ENCODE results near the gene NMUR1. TPM values are rescaled to one million over a fixed set of nuclear protein-coding genes. Genes with fewer than 3 reads are reported as not detected.
"Not testable (repeated sequence)": the region's sequence is repeated elsewhere in the genome, so short reads cannot be mapped to it uniquely, and the experiment has no call there.

The NMUR1 gene
- total RNA-seq, 1 donor from 2014 or later: not detected

- no peak overlapping the region for H3K9ac ChIP-seq (ENCODE audit: low read length)
These were observed 42.9 kb upstream of the NMUR1 start for GRCh38 chr2:231573096-231573495.

DNA sequence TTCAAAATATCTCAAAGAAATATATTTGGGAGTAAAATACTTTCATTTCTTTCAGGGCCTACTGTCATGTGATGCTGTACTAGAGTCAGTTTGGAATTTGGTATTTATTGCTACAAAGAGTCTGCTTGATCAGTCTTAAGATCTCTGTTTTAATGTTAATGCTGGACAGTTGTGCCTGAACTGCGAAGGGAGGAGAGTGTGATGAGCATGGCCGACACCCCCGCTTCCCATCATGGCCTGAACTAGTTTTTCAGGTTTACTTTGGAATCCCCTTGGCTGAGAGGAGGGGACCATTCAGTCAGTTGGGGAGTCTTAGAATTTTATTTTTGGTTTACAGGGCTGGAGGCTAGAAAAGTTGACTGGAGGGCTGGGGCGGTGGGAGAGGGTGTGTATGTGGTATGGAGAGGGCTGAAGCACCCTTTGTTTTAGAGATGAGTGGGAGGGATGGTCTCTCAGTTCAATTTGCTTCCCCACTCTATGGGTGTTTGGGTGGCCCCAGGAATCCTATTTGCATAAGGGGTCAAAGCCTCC lies 41.5 kb upstream of the NMUR1 start:
- Histone ChIP-seq H3K36me3 (ENCODE audit: insufficient read depth, low read length) (no peaks in the 10 kb centered on the region), H3K27me3 (ENCODE audit: insufficient read depth, low read length) (peaks cover 3% of the 10 kb centered on the region), H3K27ac (ENCODE audit: low read depth, low read length) (no peak overlapping the region), H3K4me1 (ENCODE audit: insufficient read depth, low read length) (no peaks in the 10 kb centered on the region), H3K4me3 (ENCODE audit: insufficient read depth, low read depth, low read length) (no peak overlapping the region), H4K20me1 (ENCODE audit: insufficient read depth, low read length) (no peaks in the 10 kb centered on the region), H2AFZ (ENCODE audit: low read depth, low read length) (no peak overlapping the region), H3K9me3 (ENCODE audit: insufficient read depth, low read depth, low read length) (no peaks in the 10 kb centered on the region), H3K79me2 (ENCODE audit: insufficient read depth, low read length) (no peaks in the 10 kb centered on the region), H3K4me2 (ENCODE audit: low read length) (no peak overlapping the region), H3K9ac (ENCODE audit: low read length) (no peak overlapping the region)
- H3K36me3 Mint-ChIP-seq (ENCODE audit: low read depth, unreplicated experiment): no peaks in the 10 kb centered on the region
- H3K9me3 Mint-ChIP-seq (ENCODE audit: unreplicated experiment): peaks cover 6% of the 10 kb centered on the region
- FAIRE-seq (no peak), DNase-seq (ENCODE audit: low read depth) (no peak)
- no peak overlapping the region for H3K27ac Mint-ChIP-seq (ENCODE audit: unreplicated experiment)
- H3K4me3 Mint-ChIP-seq (ENCODE audit: unreplicated experiment): no peak overlapping the region
- peaks cover 4% of the 10 kb centered on the region for H3K4me1 Mint-ChIP-seq (ENCODE audit: low read depth, unreplicated experiment)
- peaks cover 13% of the 10 kb centered on the region for H3K27me3 Mint-ChIP-seq (ENCODE audit: low read depth, unreplicated experiment)
- TF ChIP-seq, protein P1, sequence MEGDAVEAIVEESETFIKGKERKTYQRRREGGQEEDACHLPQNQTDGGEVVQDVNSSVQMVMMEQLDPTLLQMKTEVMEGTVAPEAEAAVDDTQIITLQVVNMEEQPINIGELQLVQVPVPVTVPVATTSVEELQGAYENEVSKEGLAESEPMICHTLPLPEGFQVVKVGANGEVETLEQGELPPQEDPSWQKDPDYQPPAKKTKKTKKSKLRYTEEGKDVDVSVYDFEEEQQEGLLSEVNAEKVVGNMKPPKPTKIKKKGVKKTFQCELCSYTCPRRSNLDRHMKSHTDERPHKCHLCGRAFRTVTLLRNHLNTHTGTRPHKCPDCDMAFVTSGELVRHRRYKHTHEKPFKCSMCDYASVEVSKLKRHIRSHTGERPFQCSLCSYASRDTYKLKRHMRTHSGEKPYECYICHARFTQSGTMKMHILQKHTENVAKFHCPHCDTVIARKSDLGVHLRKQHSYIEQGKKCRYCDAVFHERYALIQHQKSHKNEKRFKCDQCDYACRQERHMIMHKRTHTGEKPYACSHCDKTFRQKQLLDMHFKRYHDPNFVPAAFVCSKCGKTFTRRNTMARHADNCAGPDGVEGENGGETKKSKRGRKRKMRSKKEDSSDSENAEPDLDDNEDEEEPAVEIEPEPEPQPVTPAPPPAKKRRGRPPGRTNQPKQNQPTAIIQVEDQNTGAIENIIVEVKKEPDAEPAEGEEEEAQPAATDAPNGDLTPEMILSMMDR (IDR thresholded peaks at IDR 0.05; ENCODE audit: insufficient read depth, low read depth, low read length): no peak
- TF ChIP-seq EZH2 (IDR thresholded peaks at IDR 0.05; ENCODE audit: insufficient read depth, low read length): no peak

More at GRCh38 chr2:231573096-231573495, 42.9 kb upstream of the NMUR1 start:
- no peaks in the 10 kb centered on the region for H3K9me3 ChIP-seq (ENCODE audit: insufficient read depth, low read depth, low read length)
- H3K4me3 ChIP-seq (ENCODE audit: insufficient read depth, low read depth, low read length): no peak overlapping the region
- H3K27ac ChIP-seq (ENCODE audit: low read depth, low read length): no peak overlapping the region
- peaks cover 13% of the 10 kb centered on the region for H3K27me3 Mint-ChIP-seq (ENCODE audit: low read depth, unreplicated experiment)
- no peaks in the 10 kb centered on the region for H3K4me1 ChIP-seq (ENCODE audit: insufficient read depth, low read length)
- TF ChIP-seq, protein P1 (IDR thresholded peaks at IDR 0.05; ENCODE audit: insufficient read depth, low read depth, low read length): no peak
- TF ChIP-seq EZH2 (IDR thresholded peaks at IDR 0.05; ENCODE audit: insufficient read depth, low read length): no peak
- DNase-seq (ENCODE audit: low read depth) (no peak), FAIRE-seq (no peak)
- no peak overlapping the region for H2AFZ ChIP-seq (ENCODE audit: low read depth, low read length)
- no peak overlapping the region for H3K27ac Mint-ChIP-seq (ENCODE audit: unreplicated experiment)
- no peak overlapping the region for H3K4me3 Mint-ChIP-seq (ENCODE audit: unreplicated experiment)
- H3K4me1 Mint-ChIP-seq (ENCODE audit: low read depth, unreplicated experiment): peaks cover 4% of the 10 kb centered on the region
- H3K36me3 ChIP-seq (ENCODE audit: insufficient read depth, low read length): no peaks in the 10 kb centered on the region
- H3K27me3 ChIP-seq (ENCODE audit: insufficient read depth, low read length): no peaks in the 10 kb centered on the region
- H4K20me1 ChIP-seq (ENCODE audit: insufficient read depth, low read length): no peaks in the 10 kb centered on the region
- no peaks in the 10 kb centered on the region for H3K9me3 Mint-ChIP-seq (ENCODE audit: unreplicated experiment)
- no peak overlapping the region for H3K4me2 ChIP-seq (ENCODE audit: low read length)
- no peaks in the 10 kb centered on the region for H3K36me3 Mint-ChIP-seq (ENCODE audit: low read depth, unreplicated experiment)
- H3K79me2 ChIP-seq (ENCODE audit: insufficient read depth, low read length): no peaks in the 10 kb centered on the region

DNA sequence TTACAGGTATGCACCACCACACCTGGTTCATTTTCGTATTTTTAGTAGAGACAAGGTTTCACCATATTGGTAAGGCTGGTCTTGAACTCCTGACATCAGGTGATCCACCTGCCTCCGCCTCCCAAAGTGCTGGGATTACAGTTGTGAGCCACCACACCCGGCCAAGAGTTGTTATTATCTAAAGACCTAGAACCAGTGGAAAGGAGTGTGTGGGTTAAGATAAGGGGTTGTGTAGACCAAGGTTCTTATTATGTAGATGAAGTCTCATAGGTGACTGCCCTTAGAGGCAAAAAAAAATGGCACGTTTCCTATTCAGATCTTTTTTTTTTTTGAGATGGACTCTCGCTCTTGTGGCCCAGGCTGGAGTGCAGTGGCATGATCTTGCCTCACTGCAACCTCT lies 40.7 kb upstream of the NMUR1 start:
- H3K9me3 ChIP-seq (ENCODE audit: insufficient read depth, low read depth, low read length); H3K36me3 ChIP-seq (ENCODE audit: insufficient read depth, low read length); H3K27ac Mint-ChIP-seq (ENCODE audit: unreplicated experiment); H3K4me3 ChIP-seq (ENCODE audit: insufficient read depth, low read depth, low read length); H3K27me3 ChIP-seq (ENCODE audit: insufficient read depth, low read length); H3K79me2 ChIP-seq (ENCODE audit: insufficient read depth, low read length); DNase-seq (ENCODE audit: low read depth); H3K4me2 ChIP-seq (ENCODE audit: low read length); H2AFZ ChIP-seq (ENCODE audit: low read depth, low read length); H3K36me3 Mint-ChIP-seq (ENCODE audit: low read depth, unreplicated experiment); FAIRE-seq; H4K20me1 ChIP-seq (ENCODE audit: insufficient read depth, low read length); H3K9me3 Mint-ChIP-seq (ENCODE audit: unreplicated experiment); H3K4me1 Mint-ChIP-seq (ENCODE audit: low read depth, unreplicated experiment); H3K9ac ChIP-seq (ENCODE audit: low read length); H3K27ac ChIP-seq (ENCODE audit: low read depth, low read length); H3K4me3 Mint-ChIP-seq (ENCODE audit: unreplicated experiment); H3K4me1 ChIP-seq (ENCODE audit: insufficient read depth, low read length): not testable (repeated sequence)
- peaks cover 13% of the 10 kb centered on the region for H3K27me3 Mint-ChIP-seq (ENCODE audit: low read depth, unreplicated experiment)
